GF-D8 (cell line): ENCODE measurements around the gene MYCN.
"Not testable (repeated sequence)": the region's sequence is repeated elsewhere in the genome, so short reads cannot be mapped to it uniquely, and the experiment has no call there.

Experiments
- DNase-seq: peaks from one replicate; lab custom pipeline; 2025; lab: John Stamatoyannopoulos, UW

MYCN gene

GRCh38 chr2:15943378-15944280, 3.3 kb downstream of the MYCN start:
- DNase-seq: no peak

- DNase-seq: no peak
Measured at GRCh38 chr2:15944325-15945017, 4.1 kb downstream of the MYCN start.

GRCh38 chr2:15945909-15946705, 5.8 kb downstream of the MYCN start:
- no peak for DNase-seq

GRCh38 chr2:15946983-15947382, 6.6 kb downstream of the MYCN start:
- DNase-seq: no peak

GRCh38 chr2:15947431-15947830, 7.1 kb downstream of the MYCN start:
- DNase-seq: no peak

GRCh38 chr2:15948704-15948957, 8.3 kb downstream of the MYCN start:
- no peak for DNase-seq

- DNase-seq: no peak
Measured at GRCh38 chr2:15949126-15949525, 8.8 kb downstream of the MYCN start.

- DNase-seq: no peak
Measured at GRCh38 chr2:15949551-15949950, 9.2 kb downstream of the MYCN start.

- no peak for DNase-seq
Measured at GRCh38 chr2:15950088-15950952, 10.0 kb downstream of the MYCN start.

- DNase-seq: not testable (repeated sequence)
Measured at GRCh38 chr2:15951936-15952335, 11.6 kb downstream of the MYCN start.

GRCh38 chr2:15952451-15953146, 12.2 kb downstream of the MYCN start:
- no peak for DNase-seq

GRCh38 chr2:15953147-15953630, 12.8 kb downstream of the MYCN start:
- no peak for DNase-seq

- DNase-seq: no peak
Measured at GRCh38 chr2:15953891-15954680, 13.7 kb downstream of the MYCN start.

- DNase-seq: no peak
Measured at GRCh38 chr2:15954761-15955160, 14.4 kb downstream of the MYCN start.

- no peak for DNase-seq
Measured at GRCh38 chr2:15955232-15955988, 15.1 kb downstream of the MYCN start.

- DNase-seq: no peak
Measured at GRCh38 chr2:15956230-15956629, 15.9 kb downstream of the MYCN start.

GRCh38 chr2:15956751-15957736, 16.7 kb downstream of the MYCN start:
- no peak for DNase-seq
